ENCODE measurements around the gene FADS1. TPM values are rescaled to one million over a fixed set of nuclear protein-coding genes. Genes with fewer than 3 reads are reported as not detected.

FADS1 gene
- total RNA-seq, 4 donors from 2014 or later, result 15.8 to 115 (median 29.4) TPM

GRCh38 chr11:61797263-61797944, 19.4 kb downstream of the FADS1 start:
- no peak for TF ChIP-seq CTCF (IDR thresholded peaks at IDR 0.05; ENCODE audit: low read depth)

- TF ChIP-seq CTCF (IDR thresholded peaks at IDR 0.05; ENCODE audit: low read depth), result no peak
Observed at GRCh38 chr11:61795876-61796526, 20.8 kb downstream of the FADS1 start.

GRCh38 chr11:61795459-61795858, 21.3 kb downstream of the FADS1 start:
- no peak for TF ChIP-seq CTCF (IDR thresholded peaks at IDR 0.05; ENCODE audit: low read depth)

- TF ChIP-seq CTCF (IDR thresholded peaks at IDR 0.05; ENCODE audit: low read depth), result no peak
Observed at GRCh38 chr11:61794579-61794978, 22.2 kb downstream of the FADS1 start.

- TF ChIP-seq CTCF (IDR thresholded peaks at IDR 0.05; ENCODE audit: low read depth), result no peak
Observed at GRCh38 chr11:61793829-61794204, 23.0 kb downstream of the FADS1 start.

GRCh38 chr11:61793083-61793828, 23.5 kb downstream of the FADS1 start:
- TF ChIP-seq CTCF (IDR thresholded peaks at IDR 0.05; ENCODE audit: low read depth), result no peak

Data from subcutaneous adipose tissue (tissue), 4 donors.